ENCODE results near the gene NRDE2.

DNA sequence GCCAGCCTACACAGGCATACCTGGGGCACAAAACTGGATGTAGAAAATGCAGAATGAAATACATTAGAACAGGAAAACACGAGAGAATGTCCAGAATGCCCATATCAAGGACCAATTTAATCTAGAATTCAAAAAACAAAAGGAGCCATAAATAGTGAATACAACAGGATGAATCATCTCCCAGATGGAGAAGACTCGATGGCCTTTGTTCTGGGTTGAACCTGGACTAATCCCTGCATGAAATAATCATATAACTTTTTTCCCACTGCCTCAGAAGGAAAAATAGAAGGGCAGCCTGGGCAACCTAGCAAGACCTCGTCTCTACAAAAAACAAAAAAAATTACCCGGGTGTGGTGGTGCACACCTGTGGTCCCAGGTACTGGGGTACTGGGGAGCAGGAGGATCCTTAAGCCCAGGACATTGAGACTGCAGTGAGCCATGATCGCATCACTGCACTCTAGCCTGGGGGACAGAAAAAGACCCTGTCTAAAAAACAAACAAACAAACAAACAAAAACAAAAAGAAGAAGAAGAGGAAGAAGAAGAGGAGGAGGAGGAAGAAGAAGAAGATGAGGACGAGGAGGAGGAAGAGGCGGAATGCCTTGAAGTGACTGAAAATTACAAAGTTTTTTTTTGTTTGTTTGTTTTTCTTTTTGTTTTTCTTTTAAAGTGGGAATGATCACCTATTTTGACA lies 30.3 kb upstream of the NRDE2 start:
- TF ChIP-seq, protein P1, sequence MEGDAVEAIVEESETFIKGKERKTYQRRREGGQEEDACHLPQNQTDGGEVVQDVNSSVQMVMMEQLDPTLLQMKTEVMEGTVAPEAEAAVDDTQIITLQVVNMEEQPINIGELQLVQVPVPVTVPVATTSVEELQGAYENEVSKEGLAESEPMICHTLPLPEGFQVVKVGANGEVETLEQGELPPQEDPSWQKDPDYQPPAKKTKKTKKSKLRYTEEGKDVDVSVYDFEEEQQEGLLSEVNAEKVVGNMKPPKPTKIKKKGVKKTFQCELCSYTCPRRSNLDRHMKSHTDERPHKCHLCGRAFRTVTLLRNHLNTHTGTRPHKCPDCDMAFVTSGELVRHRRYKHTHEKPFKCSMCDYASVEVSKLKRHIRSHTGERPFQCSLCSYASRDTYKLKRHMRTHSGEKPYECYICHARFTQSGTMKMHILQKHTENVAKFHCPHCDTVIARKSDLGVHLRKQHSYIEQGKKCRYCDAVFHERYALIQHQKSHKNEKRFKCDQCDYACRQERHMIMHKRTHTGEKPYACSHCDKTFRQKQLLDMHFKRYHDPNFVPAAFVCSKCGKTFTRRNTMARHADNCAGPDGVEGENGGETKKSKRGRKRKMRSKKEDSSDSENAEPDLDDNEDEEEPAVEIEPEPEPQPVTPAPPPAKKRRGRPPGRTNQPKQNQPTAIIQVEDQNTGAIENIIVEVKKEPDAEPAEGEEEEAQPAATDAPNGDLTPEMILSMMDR (conservative IDR thresholded peaks at IDR 0.05; ENCODE audit: low read depth, low read length), result no peak
- no peak for TF ChIP-seq CHD1 (IDR thresholded peaks at IDR 0.05; ENCODE audit: low read depth, low read length)
- TF ChIP-seq POLR2A (IDR thresholded peaks at IDR 0.05; ENCODE audit: low read depth, low read length), result no peak
- TF ChIP-seq, protein P2, sequence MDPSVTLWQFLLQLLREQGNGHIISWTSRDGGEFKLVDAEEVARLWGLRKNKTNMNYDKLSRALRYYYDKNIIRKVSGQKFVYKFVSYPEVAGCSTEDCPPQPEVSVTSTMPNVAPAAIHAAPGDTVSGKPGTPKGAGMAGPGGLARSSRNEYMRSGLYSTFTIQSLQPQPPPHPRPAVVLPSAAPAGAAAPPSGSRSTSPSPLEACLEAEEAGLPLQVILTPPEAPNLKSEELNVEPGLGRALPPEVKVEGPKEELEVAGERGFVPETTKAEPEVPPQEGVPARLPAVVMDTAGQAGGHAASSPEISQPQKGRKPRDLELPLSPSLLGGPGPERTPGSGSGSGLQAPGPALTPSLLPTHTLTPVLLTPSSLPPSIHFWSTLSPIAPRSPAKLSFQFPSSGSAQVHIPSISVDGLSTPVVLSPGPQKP (IDR thresholded peaks at IDR 0.05; ENCODE audit: borderline replicate concordance, low read depth, low read length), result no peak
- TF ChIP-seq RAD21 (IDR thresholded peaks at IDR 0.05; ENCODE audit: low read length), result no peak
- no peak for TF ChIP-seq BHLHE40 (IDR thresholded peaks at IDR 0.05; ENCODE audit: low read depth, low read length)
- TF ChIP-seq FOS (IDR thresholded peaks at IDR 0.05; ENCODE audit: low read depth, low read length), result no peak
- TF ChIP-seq, protein P3, sequence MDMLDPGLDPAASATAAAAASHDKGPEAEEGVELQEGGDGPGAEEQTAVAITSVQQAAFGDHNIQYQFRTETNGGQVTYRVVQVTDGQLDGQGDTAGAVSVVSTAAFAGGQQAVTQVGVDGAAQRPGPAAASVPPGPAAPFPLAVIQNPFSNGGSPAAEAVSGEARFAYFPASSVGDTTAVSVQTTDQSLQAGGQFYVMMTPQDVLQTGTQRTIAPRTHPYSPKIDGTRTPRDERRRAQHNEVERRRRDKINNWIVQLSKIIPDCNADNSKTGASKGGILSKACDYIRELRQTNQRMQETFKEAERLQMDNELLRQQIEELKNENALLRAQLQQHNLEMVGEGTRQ (IDR thresholded peaks at IDR 0.05; ENCODE audit: low read depth, low read length), result no peak
- TF ChIP-seq SMC3 (IDR thresholded peaks at IDR 0.05; ENCODE audit: low read depth, low read length), result no peak

Measured in IMR-90 (cell line).